Measurements from ENCODE around the gene TNFRSF12A. TPM values are rescaled to one million over a fixed set of nuclear protein-coding genes. Genes with fewer than 3 reads are reported as not detected.

The TNFRSF12A gene
- total RNA-seq, 2 experiments from 2014 or later: 2.9 TPM

GRCh38 chr16:2990891-2991290 is 29.3 kb upstream of the TNFRSF12A start:
- no peaks in the 10 kb centered on the region for H3K36me3 Mint-ChIP-seq
- no peak overlapping the region for H3K4me3 Mint-ChIP-seq
- DNase-seq (no peak), ATAC-seq (ENCODE audit: low read depth) (no peak)
- H3K4me1 Mint-ChIP-seq: no peaks in the 10 kb centered on the region
- peaks cover 4% of the 10 kb centered on the region for H3K27me3 Mint-ChIP-seq
- no peaks in the 10 kb centered on the region for H3K9me3 Mint-ChIP-seq
- POLR2A ChIA-PET: interaction anchor here (1.2 kb wide), 1 partner anchor 10 kb away, joined by 4 read pairs; no protein-coding TSS in a partner anchor
- no peak overlapping the region for H3K27ac Mint-ChIP-seq

DNA sequence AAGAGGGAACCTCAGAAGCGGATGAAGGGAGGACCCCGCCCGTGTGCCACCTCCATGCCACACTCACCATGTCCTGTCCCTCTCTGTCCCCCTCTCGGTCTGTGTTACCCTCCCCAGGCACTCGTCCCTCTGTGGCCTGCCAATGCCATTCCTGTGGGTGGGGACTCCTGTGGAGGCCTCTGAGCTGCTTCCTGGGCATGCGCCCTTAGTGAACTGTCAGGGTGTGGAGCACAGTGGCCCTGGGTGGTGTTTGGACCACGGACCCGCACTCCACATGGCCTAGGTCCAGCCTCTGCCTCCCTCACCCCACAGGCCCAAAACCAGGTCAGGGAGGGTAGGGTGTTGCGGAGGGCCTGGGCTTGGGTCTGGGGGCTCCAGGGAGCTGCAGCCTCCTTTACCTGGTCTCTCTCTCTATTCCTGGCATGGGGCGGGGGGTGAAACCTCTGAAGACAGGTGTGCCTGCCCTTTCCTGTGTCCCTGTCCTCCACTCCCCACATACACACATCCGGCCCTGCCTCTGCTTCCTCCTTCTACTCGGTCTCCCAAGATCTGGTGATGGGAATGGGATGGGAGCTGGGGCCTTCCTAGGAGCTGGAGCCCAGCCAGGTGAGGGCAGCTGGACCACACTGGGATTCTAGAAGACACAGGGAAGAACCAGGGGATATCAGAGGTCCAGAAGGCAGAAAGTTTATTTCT is 28.5 kb upstream of the TNFRSF12A start:
- peaks cover 4% of the 10 kb centered on the region for H3K27me3 Mint-ChIP-seq
- H3K36me3 Mint-ChIP-seq: no peaks in the 10 kb centered on the region
- H3K4me3 Mint-ChIP-seq: no peak overlapping the region
- H3K9me3 Mint-ChIP-seq: no peaks in the 10 kb centered on the region
- ATAC-seq (ENCODE audit: low read depth) (no peak), DNase-seq (no peak)
- H3K27ac Mint-ChIP-seq: no peak overlapping the region
- POLR2A ChIA-PET: interaction anchor here (1.2 kb wide), 1 partner anchor 11 kb away, joined by 4 read pairs; no protein-coding TSS in a partner anchor
- H3K4me1 Mint-ChIP-seq: no peaks in the 10 kb centered on the region

DNA sequence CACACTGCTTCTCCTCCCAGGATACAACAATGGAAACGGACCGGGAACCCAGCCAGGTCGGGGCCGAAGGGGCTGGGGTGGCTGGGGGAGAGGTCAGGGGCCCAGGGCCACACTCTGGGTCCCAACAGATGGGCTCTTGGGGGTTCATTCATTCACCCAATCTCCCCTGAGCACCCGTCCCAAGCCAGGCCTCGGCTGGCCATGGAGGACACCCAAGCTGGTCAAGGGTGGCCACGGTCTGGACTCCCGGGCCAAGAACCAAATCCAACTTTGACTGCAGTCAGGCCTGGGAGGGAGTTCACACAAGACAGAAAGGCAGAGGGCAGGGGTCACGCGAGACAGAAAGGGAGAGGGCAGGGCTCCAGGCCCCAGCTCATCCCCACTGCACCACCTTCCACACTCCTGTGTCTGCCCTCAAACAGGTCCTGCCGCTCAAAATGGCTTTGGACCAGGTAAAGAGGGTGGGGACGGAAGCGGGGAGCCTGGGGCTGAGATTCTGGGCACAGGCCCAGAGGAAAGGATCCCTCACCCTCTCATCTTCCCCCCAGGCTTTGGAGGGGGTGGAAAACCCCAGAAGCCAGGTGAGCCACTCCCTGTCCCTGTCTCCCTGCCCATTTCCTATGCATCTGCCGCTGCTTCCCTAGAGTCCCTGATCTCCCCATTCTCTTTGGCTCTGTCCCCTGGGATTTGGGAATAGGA is 27.6 kb upstream of the TNFRSF12A start:
- Mint-ChIP-seq H3K9me3 (no peaks in the 10 kb centered on the region), H3K27ac (no peak overlapping the region), H3K36me3 (no peaks in the 10 kb centered on the region), H3K4me3 (no peak overlapping the region), H3K27me3 (peaks cover 4% of the 10 kb centered on the region), H3K4me1 (no peaks in the 10 kb centered on the region)
- POLR2A ChIA-PET: no interaction called here
- ATAC-seq (ENCODE audit: low read depth) (no peak), DNase-seq (no peak)

DNA sequence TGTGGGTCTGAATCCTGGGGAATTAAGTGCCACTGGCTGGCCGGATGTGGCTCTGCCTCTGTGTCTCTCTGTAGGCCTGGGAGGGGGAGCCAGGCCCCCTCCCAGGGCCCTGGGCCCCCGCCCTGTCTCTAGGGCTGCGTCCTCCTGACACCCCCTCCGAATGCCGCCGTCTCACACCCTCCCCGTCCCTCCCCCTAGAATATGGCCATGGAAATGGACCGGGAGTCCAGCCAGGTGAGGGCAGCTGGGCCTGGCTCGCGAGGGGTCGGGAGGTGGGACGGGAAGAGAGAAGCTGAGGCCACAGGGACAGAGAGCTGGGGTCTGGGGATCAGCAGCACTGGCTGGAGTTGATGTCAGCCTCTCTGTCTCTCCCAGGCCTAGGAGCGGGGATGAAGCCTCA is 23.9 kb upstream of the TNFRSF12A start:
- no peak for DNase-seq
- POLR2A ChIA-PET: interaction anchor here (2.1 kb wide), 1 partner anchor 16 kb away, joined by 4 read pairs; the partner anchor contains the start of gene PKMYT1
- ATAC-seq (ENCODE audit: low read depth): no peak
- no peaks in the 10 kb centered on the region for H3K4me1 Mint-ChIP-seq
- no peaks in the 10 kb centered on the region for H3K36me3 Mint-ChIP-seq
- no peaks in the 10 kb centered on the region for H3K27me3 Mint-ChIP-seq
- no peak overlapping the region for H3K27ac Mint-ChIP-seq
- no peak overlapping the region for H3K4me3 Mint-ChIP-seq
- no peaks in the 10 kb centered on the region for H3K9me3 Mint-ChIP-seq

DNA sequence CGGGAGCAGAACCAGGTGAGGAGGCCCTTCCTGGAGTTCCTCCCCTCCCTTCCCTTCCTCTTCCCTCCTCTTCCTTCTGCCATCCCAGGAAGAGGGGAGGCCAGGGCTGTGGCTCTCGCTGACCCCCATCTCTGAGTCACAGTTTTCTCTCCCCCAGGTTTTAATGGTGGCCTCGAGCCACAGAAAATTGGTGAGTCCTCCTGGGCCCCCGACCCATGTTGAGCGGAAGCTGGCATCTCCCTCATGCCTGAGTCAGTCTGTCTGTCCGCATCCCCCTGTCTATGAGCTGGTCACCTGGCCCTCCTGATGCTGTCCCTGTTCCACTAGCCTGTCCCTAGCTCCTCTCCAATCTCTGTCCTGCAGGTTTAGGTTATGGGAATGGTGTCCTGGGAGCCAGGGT is 20.2 kb upstream of the TNFRSF12A start:
- DNase-seq (no peak), ATAC-seq (ENCODE audit: low read depth) (no peak)
- H3K27me3 Mint-ChIP-seq: peaks cover 3% of the 10 kb centered on the region
- POLR2A ChIA-PET: interaction anchor here (0.9 kb wide), 1 partner anchor 24 kb away, joined by 3 read pairs; the partner anchor contains the start of genes HCFC1R1 and THOC6
- no peaks in the 10 kb centered on the region for H3K9me3 Mint-ChIP-seq
- H3K27ac Mint-ChIP-seq: no peak overlapping the region
- no peak overlapping the region for H3K4me3 Mint-ChIP-seq
- H3K4me1 Mint-ChIP-seq: peaks cover 2% of the 10 kb centered on the region
- H3K36me3 Mint-ChIP-seq: no peaks in the 10 kb centered on the region

GRCh38 chr16:3000540-3000939 is 19.6 kb upstream of the TNFRSF12A start:
- Mint-ChIP-seq H3K4me3 (no peak overlapping the region), H3K36me3 (no peaks in the 10 kb centered on the region), H3K27me3 (peaks cover 6% of the 10 kb centered on the region), H3K27ac (no peak overlapping the region), H3K4me1 (peaks cover 3% of the 10 kb centered on the region), H3K9me3 (no peaks in the 10 kb centered on the region)
- POLR2A ChIA-PET: interaction anchor here (0.6 to 0.9 kb wide), 2 partner anchors 23 to 545 kb away, joined by 3 read pairs; partner anchors contain the start of genes HCFC1R1 and THOC6
- no peak for DNase-seq
- no peak for ATAC-seq (ENCODE audit: low read depth)

DNA sequence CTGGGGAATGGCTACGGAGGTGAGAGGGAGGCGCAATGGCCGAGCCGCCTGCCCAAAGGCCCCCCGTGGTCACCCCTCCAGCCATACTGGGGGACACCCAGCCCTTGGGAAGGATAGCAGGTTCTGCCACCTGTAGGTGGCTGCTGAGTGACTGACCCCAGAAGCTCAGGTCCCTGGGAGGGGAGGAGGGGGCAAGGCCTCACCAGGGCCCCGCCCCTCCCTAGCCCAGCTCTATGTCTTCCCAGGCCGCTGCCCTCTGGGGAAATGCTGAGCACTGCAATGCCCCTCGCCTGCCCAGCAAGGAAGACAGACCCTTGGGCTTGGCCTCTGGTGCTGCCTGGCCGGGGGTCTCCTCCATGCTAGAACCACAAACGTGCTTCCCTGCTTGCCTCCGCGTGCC is 18.9 kb upstream of the TNFRSF12A start:
- no peak for ATAC-seq (ENCODE audit: low read depth)
- POLR2A ChIA-PET: no interaction called here

GRCh38 chr16:3003582-3004270 is 16.4 kb upstream of the TNFRSF12A start:
- H3K27me3 Mint-ChIP-seq: peaks cover 32% of the 10 kb centered on the region
- H3K27ac Mint-ChIP-seq: no peak overlapping the region
- peak overlapping the region; percentile 64 for H3K4me3 Mint-ChIP-seq
- POLR2A ChIA-PET: interaction anchor here (0.9 to 1.9 kb wide), 6 partner anchors 16 to 113 kb away, joined by 3 to 12 read pairs (median 8); partner anchors contain the start of genes HCFC1R1, PKMYT1, THOC6 and TNFRSF12A
- H3K36me3 Mint-ChIP-seq: no peaks in the 10 kb centered on the region
- DNase-seq (peak; percentile 93), ATAC-seq (ENCODE audit: low read depth) (peak; percentile 99)
- H3K4me1 Mint-ChIP-seq: peaks cover 19% of the 10 kb centered on the region
- H3K9me3 Mint-ChIP-seq: no peaks in the 10 kb centered on the region

More for the DNA sequence above, 18.9 kb upstream of the TNFRSF12A start:
- Mint-ChIP-seq H3K27me3 (peaks cover 12% of the 10 kb centered on the region), H3K9me3 (no peaks in the 10 kb centered on the region), H3K4me1 (peaks cover 3% of the 10 kb centered on the region), H3K4me3 (no peak overlapping the region), H3K27ac (no peak overlapping the region), H3K36me3 (no peaks in the 10 kb centered on the region)
- DNase-seq: no peak

DNA sequence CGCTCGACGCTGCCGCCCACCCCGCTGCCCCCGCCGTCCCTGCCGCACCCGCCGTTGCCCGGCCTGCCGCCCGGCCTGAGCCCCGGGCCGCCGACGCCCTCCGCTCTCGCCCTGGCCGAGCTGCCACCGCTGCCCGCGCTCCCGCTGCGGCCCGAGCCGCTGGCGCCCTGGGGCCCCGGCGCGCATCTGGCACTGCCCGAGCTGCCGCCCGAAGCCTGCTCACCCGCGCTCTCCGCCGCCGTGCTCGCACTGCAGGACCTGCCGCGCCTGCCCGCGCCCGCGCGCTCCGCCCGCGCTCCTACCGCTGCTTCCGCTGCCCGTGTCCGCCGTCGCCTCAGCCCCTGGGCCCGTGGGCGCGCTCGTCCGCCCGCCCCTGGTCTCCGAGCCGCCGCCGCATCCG is 15.8 kb upstream of the TNFRSF12A start:
- Mint-ChIP-seq H3K27ac (no peak overlapping the region), H3K27me3 (peaks cover 34% of the 10 kb centered on the region), H3K9me3 (no peaks in the 10 kb centered on the region), H3K4me3 (no peak overlapping the region), H3K4me1 (peaks cover 21% of the 10 kb centered on the region), H3K36me3 (no peaks in the 10 kb centered on the region)
- ATAC-seq (ENCODE audit: low read depth) (no peak), DNase-seq (no peak)
- POLR2A ChIA-PET: interaction anchor here (0.9 to 1.9 kb wide), 7 partner anchors 16 to 113 kb away, joined by 3 to 12 read pairs (median 7); partner anchors contain the start of genes HCFC1R1, PKMYT1, THOC6 and TNFRSF12A

DNA sequence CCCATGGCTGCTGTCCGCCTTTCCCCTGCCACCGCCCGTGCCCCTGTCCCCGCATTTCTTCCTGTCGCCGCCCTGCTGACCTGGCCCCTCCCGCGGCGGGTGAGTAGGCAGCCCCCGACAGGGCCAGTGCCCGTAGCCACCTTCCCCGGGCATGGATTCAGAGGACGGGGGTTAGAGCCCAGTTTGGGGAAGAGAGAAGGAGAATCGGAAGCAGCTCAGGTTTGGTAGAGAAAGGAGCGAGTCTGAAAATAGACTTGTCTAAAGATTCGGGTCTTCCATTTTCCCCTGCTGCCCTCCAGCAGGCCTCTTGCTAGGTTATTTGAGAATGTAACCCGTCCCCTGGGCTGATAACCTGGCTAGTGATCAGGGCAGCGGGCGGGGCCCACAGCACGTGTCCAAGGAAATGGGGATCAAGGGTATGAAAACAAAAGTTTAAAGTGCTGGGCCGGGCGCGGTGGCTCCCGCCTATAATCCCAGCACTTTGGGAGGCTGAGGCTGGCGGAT is 15.3 kb upstream of the TNFRSF12A start:
- Mint-ChIP-seq H3K9me3 (no peaks in the 10 kb centered on the region), H3K4me3 (peak overlapping the region; percentile 76), H3K27me3 (peaks cover 34% of the 10 kb centered on the region), H3K27ac (no peak overlapping the region), H3K4me1 (peaks cover 21% of the 10 kb centered on the region), H3K36me3 (no peaks in the 10 kb centered on the region)
- POLR2A ChIA-PET: interaction anchor here (1.1 to 1.9 kb wide), 3 partner anchors 15 to 53 kb away, joined by 4 to 9 read pairs (median 8); partner anchors contain the start of genes PKMYT1 and TNFRSF12A
- ATAC-seq (ENCODE audit: low read depth): no peak
- DNase-seq: no peak

- Mint-ChIP-seq H3K4me3 (no peak overlapping the region), H3K36me3 (no peaks in the 10 kb centered on the region), H3K27me3 (peaks cover 42% of the 10 kb centered on the region), H3K9me3 (no peaks in the 10 kb centered on the region), H3K4me1 (peaks cover 21% of the 10 kb centered on the region), H3K27ac (no peak overlapping the region)
- POLR2A ChIA-PET: interaction anchor here (1.0 to 1.7 kb wide), 5 partner anchors 13 to 32 kb away, joined by 3 to 7 read pairs (median 4); partner anchors contain the start of genes HCFC1R1, PKMYT1, THOC6 and TNFRSF12A
- no peak for ATAC-seq (ENCODE audit: low read depth)
- DNase-seq: no peak
Observed at GRCh38 chr16:3007059-3007956, 12.9 kb upstream of the TNFRSF12A start.
